ENCODE data around the gene BLOC1S4.
"Not testable (repeated sequence)": the region's sequence is repeated elsewhere in the genome, so short reads cannot be mapped to it uniquely, and the experiment has no call there.

The BLOC1S4 gene

GRCh38 chr4:6716018-6716911 lies at the start of gene BLOC1S4:
Gene BLOC1S4 (plus strand): TSS chr4:6716174. CDS start chr4:6716210, 36 bp downstream.
- DNase-seq (ENCODE audit: low read depth, low spot score): peak; percentile 97

- DNase-seq (ENCODE audit: low read depth, low spot score): peak; percentile 89
These were observed 47.6 kb upstream of the BLOC1S4 start for GRCh38 chr4:6668391-6668790.

DNA sequence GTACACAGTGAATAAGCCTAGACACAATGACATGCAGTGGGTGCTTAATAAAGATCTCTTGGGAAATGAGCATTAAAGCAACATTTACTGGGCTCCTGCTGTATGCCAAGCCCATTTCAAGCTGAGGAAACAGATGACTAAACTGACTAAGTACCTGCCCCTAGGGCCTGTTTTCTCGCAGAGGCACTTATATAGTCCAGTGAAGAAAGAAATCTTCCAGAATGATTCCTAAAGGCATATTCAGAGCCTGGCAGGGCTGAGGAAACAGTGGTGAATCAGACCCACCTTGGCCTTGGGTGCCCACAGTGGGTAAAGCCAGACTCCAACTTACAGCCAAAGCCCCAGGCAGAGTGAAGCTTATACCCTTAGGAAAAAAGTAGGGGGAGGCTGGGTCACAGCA lies 44.3 kb upstream of the BLOC1S4 start:
- DNase-seq (ENCODE audit: low read depth, low spot score): no peak

- no peak for DNase-seq (ENCODE audit: low read depth, low spot score)
These were observed 43.8 kb upstream of the BLOC1S4 start for GRCh38 chr4:6672131-6672530.

DNA sequence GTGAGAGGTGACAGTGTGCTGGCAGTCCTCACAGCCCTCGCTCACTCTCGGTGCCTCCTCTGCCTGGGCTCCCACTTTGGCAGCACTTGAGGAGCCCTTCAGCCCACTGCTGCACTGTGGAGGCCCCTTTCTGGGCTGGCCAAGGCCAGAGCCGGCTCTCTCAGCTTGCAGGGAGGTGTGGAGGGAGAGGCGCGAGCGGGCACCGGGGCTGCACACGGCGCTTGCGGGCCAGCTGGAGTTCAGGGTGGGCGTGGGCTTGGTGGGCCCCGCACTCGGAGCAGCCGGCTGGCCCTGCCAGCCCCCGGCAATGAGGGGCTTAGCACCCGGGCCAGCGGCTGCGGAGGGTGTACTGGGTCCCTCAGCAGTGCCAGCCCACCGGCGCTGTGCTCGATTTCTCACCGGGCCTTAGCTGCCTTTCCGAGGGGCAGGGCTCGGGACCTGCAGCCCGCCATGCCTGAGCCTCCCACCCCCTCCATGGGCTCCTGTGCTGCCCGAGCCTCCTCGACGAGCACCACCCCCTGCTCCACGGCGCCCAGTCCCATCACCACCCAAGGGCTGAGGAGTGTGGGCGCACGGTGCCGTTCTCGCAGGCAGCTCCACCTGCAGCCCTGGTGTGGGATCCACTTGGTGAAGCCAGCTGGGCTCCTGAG lies 43.3 kb upstream of the BLOC1S4 start:
- not testable (repeated sequence) for DNase-seq (ENCODE audit: low read depth, low spot score)

DNA sequence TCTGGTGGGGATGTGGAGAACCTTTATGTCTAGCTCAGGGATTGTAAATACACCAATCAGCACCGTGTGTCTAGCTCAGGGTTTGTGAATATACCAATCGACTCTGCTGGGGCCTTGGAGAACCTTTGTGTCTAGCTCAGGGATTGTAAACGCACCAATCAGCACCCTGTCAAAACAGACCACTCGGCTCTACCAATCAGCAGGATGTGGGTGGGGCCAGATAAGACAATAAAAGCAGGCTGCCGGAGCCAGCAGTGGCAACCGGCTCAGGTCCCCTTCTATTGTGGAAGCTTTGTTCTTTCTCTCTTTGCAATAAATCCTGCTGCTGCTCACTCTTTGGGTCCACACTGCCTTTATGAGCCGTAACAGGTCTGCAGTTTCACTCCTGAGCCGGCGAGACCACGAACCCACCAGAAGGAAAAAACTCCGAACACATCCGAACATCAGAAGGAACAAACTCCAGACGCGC lies 42.7 kb upstream of the BLOC1S4 start:
- DNase-seq (ENCODE audit: low read depth, low spot score): not testable (repeated sequence)

- peak; percentile 97 for DNase-seq (ENCODE audit: low read depth, low spot score)
These were observed 42.1 kb upstream of the BLOC1S4 start for GRCh38 chr4:6673660-6674499.

GRCh38 chr4:6674500-6675149 lies 41.3 kb upstream of the BLOC1S4 start:
- DNase-seq (ENCODE audit: low read depth, low spot score): peak; percentile 53

GRCh38 chr4:6676722-6677558 lies 39.0 kb upstream of the BLOC1S4 start:
- no peak for DNase-seq (ENCODE audit: low read depth, low spot score)

GRCh38 chr4:6680372-6681034 lies 35.5 kb upstream of the BLOC1S4 start:
- no peak for DNase-seq (ENCODE audit: low read depth, low spot score)

GRCh38 chr4:6681191-6681590 lies 34.8 kb upstream of the BLOC1S4 start:
- no peak for DNase-seq (ENCODE audit: low read depth, low spot score)

DNA sequence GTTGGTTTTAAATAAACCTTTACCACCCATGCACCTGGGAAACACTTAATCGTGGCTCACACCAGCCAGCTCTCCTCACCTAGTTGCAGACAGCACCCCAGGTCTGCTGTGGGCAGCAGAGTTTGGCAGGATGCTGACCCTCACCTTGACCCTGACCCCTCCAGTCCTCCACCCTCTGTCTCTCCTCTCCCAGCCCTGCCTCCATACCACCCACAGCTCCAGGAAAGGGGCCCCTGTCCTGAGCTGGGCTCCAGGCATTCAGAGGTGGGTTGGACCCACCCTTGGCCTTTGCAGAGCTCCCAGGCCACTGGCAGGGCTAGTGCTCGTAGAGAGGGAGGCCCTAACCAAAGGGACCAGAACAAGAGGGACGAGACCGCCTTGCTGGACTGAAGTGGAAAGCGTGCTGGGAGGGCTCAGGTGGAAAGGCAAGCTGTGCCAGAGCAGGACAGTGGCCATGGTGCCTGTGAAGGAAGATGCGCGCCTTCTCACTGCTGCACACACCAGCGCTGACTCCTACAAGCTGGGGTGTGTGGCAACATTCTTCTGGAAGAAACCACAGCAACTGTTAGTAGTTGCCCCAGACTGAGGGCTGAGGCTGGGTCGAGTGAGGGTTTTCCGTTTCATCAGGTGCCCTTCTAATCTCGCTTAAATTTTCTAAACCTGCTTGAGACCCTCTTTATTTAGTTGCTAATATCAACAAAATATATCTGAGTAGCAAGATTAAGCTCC lies 32.9 kb upstream of the BLOC1S4 start:
- no peak for DNase-seq (ENCODE audit: low read depth, low spot score)

DNA sequence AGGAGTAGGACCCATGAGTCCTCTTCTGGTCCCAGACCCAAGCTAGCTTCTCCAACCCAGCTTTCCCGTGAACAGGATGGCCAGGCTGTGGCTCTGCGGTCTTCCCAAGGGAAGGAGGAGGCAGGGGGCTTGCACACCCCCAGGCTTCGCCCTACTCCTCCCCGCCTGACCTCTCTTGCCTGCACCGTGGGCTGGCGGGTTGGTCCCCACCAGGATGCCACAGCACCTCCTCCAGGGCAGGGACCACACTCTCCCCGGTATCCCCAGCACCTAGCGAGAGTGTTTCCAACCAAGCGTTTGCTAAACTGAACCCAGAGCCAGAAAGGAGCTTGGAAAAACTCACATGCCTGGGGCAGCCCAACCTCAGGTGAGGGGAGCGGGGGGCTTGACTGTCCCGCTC lies 31.3 kb upstream of the BLOC1S4 start:
- DNase-seq (ENCODE audit: low read depth, low spot score): no peak

DNA sequence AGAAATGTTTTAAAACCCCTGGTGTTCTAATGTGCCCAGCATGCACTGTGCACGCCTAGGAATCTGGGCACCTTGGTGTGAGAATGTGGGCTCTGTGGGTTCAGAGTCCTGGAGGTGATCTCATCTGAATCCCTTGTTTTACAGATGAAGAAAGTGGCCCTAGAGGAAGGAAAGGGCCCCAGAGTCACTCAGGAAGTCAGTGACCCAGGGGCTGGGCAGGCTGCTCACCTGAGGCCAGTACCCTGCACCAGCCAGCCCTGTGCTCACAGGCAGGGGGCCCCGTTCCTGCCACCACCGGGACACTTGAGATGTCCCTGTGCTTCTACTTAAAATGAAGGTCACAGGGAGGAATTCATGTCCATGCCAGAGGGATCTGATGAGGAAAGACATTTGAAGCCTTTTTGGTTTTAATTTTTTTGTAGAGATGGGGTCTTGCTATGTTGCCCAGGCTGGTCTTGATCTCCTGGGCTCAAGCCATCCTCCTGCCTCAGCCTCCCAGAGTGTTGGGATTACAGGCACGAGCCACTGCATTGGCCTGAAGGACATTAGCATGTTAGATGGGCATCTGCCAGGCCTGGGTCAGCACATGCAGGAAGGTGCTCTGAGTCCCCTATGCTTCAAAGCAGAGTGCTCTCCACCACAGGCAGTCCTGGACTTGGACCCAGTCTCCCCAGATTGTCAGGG lies 29.7 kb upstream of the BLOC1S4 start:
- no peak for DNase-seq (ENCODE audit: low read depth, low spot score)

DNA sequence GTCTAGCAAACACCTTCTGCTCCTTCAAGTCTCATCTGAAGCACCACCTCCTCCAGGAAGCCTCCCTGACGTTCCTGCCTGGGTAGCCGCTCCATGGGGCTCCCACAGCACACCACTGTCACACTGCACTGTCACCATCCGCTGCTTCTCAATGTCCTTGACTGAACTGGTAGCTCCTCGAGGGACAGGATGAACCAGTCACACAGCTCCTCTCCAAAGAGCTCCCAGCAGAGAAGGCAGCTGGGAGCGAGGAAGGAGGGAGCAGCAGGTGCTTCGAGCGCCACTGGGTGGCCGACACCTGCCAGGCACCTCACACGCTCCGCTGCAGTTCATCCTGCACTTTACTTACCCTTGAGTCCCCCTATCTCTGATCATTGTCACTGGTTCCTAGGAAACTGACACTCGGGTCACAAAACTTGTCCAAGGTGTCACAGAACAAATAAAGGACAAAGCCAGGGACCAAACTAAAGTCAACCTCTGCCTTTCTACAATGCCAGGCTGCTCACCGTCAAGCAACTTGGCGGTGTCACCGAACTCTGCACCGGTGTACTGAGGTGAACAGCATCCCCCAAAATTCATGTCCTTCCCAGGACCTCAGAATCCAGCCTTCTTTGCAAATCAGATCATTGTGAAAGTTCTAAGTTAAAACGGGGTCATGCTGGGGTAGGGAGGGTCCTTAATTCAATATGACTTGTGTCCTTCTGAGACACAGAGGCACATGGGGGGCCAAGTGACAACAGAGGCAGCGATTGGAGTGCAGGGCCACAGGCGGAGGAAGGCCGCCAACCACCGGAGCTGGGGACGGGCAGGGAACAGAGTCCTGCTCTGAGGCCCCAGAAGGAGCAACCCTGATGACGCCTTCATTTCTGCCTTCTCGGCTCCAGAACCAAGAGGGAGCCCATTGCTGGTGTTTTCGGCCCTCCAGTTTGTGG lies 27.8 kb upstream of the BLOC1S4 start:
- no peak for DNase-seq (ENCODE audit: low read depth, low spot score)

DNA sequence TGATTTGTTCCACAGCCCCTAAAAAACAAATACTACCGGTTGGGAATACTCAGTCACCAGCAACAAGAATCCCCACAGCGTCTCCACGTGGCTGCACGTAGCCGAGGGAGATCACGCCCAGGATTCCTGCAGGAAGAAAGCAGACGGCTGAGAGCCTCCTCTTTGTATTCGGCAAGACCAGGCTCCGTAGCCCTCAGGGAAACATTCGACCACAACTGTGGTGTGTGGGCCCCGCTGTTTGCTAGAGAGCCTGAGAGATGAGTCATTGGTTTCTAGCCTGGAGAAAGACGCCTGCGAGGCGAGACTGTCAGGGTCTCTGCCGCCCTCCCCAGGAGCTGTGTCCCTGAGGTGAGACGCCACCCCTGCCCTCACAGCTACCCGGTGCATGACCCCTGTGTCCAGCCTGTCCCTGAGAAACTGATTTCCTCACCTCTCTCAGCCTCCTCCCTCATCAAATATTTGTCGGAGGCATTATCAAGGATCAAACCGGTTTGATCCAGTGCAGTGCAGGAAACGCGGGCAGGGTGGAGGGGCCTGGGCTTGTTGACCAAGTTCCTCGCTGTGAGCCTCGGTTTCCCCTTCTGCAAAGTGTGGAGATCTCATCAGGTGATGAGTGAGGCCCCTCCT lies 27.0 kb upstream of the BLOC1S4 start:
- peak; percentile 97 for DNase-seq (ENCODE audit: low read depth, low spot score)

DNA sequence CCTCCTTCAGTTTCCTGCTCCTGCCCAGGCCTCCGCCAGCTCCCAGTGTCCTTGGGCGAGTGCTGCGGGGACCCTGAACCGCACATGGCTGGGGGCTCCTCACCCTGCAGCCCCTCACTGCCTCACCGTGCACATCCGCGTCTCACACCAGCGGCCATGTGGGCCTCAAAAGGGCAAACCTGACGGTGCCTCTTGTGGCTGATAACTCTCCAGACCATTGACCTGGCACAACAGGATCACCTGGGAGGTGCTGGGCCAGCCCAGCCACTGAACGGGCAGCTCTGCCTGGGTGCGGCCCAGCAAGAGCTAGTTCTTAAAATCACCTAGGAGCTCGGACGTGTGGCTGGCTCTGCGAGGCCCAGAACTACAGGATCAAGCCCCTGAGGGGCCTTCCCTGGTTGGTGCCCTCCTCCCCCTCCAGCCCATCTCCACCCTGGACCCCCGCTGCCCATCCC lies 26.4 kb upstream of the BLOC1S4 start:
- no peak for DNase-seq (ENCODE audit: low read depth, low spot score)
